CD4-positive, alpha-beta T cell treated with Interleukin-15 for 4 hours (primary cell): ENCODE measurements around the gene FOXK1.

Experiments used
- DNase-seq: peaks from one replicate; pipeline ENCODE4 v3.0.0-alpha.2; 2020; ENCODE audit warnings: low spot score

The FOXK1 gene

GRCh38 chr7:4745265-4745919, 63.3 kb downstream of the FOXK1 start:
- DNase-seq = no peak

- peak; percentile 49 for DNase-seq
Observed at GRCh38 chr7:4745971-4746919, 64.2 kb downstream of the FOXK1 start.

GRCh38 chr7:4747013-4747412, 64.9 kb downstream of the FOXK1 start:
- no peak for DNase-seq

- no peak for DNase-seq
Observed at GRCh38 chr7:4747746-4748145, 65.7 kb downstream of the FOXK1 start.

- DNase-seq = no peak
Observed at GRCh38 chr7:4748231-4748681, 66.2 kb downstream of the FOXK1 start.

- no peak for DNase-seq
Observed at GRCh38 chr7:4749363-4749762, 67.3 kb downstream of the FOXK1 start.

GRCh38 chr7:4749798-4750197, 67.7 kb downstream of the FOXK1 start:
- no peak for DNase-seq

GRCh38 chr7:4751398-4751947, 69.4 kb downstream of the FOXK1 start:
- no peak for DNase-seq

- peak; percentile 85 for DNase-seq
Observed at GRCh38 chr7:4753598-4754432, 71.7 kb downstream of the FOXK1 start.

GRCh38 chr7:4754433-4755010, 72.4 kb downstream of the FOXK1 start:
- no peak for DNase-seq

- no peak for DNase-seq
Observed at GRCh38 chr7:4755045-4755444, 73.0 kb downstream of the FOXK1 start.

- no peak for DNase-seq
Observed at GRCh38 chr7:4758111-4758510, 76.0 kb downstream of the FOXK1 start.

- DNase-seq = no peak
Observed at GRCh38 chr7:4758791-4759190, 76.7 kb downstream of the FOXK1 start.

- DNase-seq = no peak
Observed at GRCh38 chr7:4759211-4759610, 77.1 kb downstream of the FOXK1 start.

- DNase-seq = no peak
Observed at GRCh38 chr7:4760952-4761351, 78.9 kb downstream of the FOXK1 start.

GRCh38 chr7:4762121-4763055, 80.3 kb downstream of the FOXK1 start:
- DNase-seq = no peak

- DNase-seq = no peak
Observed at GRCh38 chr7:4763091-4763793, 81.1 kb downstream of the FOXK1 start.

GRCh38 chr7:4763794-4764185, 81.7 kb downstream of the FOXK1 start:
- no peak for DNase-seq

- no peak for DNase-seq
Observed at GRCh38 chr7:4764402-4765007, 82.4 kb downstream of the FOXK1 start.
